Smooth muscle cell (in vitro differentiated cells): ENCODE data around the gene CFAP58. TPM values are rescaled to one million over a fixed set of nuclear protein-coding genes. Genes with fewer than 3 reads are reported as not detected.

Source experiments
- DNase-seq: peaks from one replicate; lab custom pipeline; 2025; ENCODE audit not compliant: unreplicated experiment; lab: John Stamatoyannopoulos, UW
- H2AFZ ChIP-seq: fragments of 200-600 bp; sonication (generic); 2 replicates; pipeline ENCODE4 v1.6.0; 2016; ENCODE audit warnings: antibody characterized with exemption, low read depth, mild to moderate bottlenecking
- H3F3A ChIP-seq: fragments of 200-600 bp; sonication (generic); 2 replicates; pipeline ENCODE4 v1.6.0; 2017; ENCODE audit warnings: antibody characterized with exemption, low read depth
- H3K27ac ChIP-seq: fragments of 200-600 bp; sonication (generic); 2 replicates; pipeline ENCODE4 v1.5.1; 2016; ENCODE audit warnings: low read depth, mild to moderate bottlenecking
- H3K27me3 ChIP-seq: fragments of 200-600 bp; sonication (generic); 2 replicates; pipeline ENCODE4 v1.6.1; 2016; ENCODE audit warnings: low read depth, mild to moderate bottlenecking
- H3K36me3 ChIP-seq: fragments of 200-600 bp; sonication (generic); 2 replicates; pipeline ENCODE4 v1.5.1; 2016; ENCODE audit warnings: low read depth
- H3K4me1 ChIP-seq: fragments of 200-600 bp; sonication (generic); 2 replicates; pipeline ENCODE4 v1.5.1; 2016; ENCODE audit warnings: low read depth
- H3K4me2 ChIP-seq: fragments of 200-600 bp; sonication (generic); 2 replicates; pipeline ENCODE4 v1.6.0; 2016; ENCODE audit warnings: mild to moderate bottlenecking
- H3K4me3 ChIP-seq: fragments of 200-600 bp; sonication (generic); 2 replicates; pipeline ENCODE4 v1.5.1; 2016; ENCODE audit warnings: mild to moderate bottlenecking
- H3K79me2 ChIP-seq: fragments of 200-600 bp; sonication (generic); 2 replicates; pipeline ENCODE4 v1.6.0; 2016; ENCODE audit warnings: low read depth, mild to moderate bottlenecking
- H3K9ac ChIP-seq: fragments of 200-600 bp; sonication (generic); 2 replicates; pipeline ENCODE4 v1.6.0; 2016; ENCODE audit warnings: low read depth
- H3K9me3 ChIP-seq: fragments of 200-600 bp; sonication (generic); replicated peaks from 2 replicates; pipeline ENCODE4 v1.5.1; 2016; ENCODE audit warnings: low read depth
- H4K20me1 ChIP-seq: fragments of 200-600 bp; sonication (generic); 2 replicates; pipeline ENCODE4 v1.6.0; 2016; ENCODE audit warnings: low read depth
- WGBS: methylation state at CpG from one replicate; pipeline ENCODE4 v1.1.7; 2016; ENCODE audit warnings: low lambda C conversion rate; 5-methylcytosine and 5-hydroxymethylcytosine counted together
- polyA plus RNA-seq: library from polyadenylated mRNA; unstranded; fragments of >200 nt; fragmentation: Nextera tagmentation; extraction: Ambion mirVana; gene quantifications from 2 replicates; pipeline ENCODE4 v1.2.1, GENCODE V29; 2016
- total RNA-seq: library from RNA; depleted of rRNA; stranded (reverse); fragments of >200 nt; gene quantifications from 2 replicates; pipeline ENCODE4 v1.2.3, GENCODE V29; 2014
- TF ChIP-seq, protein P1 (sequence below): fragments of 200-600 bp; sonication (generic); IDR thresholded peaks from 2 replicates; pipeline ENCODE4 v1.5.1; 2017; ENCODE audit warnings: borderline replicate concordance, mild to moderate bottlenecking, antibody characterized with exemption; ENCODE audit not compliant: insufficient read depth, poor library complexity, severe bottlenecking

Gene CFAP58
- total and polyA plus RNA-seq, 2 experiments from 2014 or later: 0.39 to 0.54 TPM

DNA sequence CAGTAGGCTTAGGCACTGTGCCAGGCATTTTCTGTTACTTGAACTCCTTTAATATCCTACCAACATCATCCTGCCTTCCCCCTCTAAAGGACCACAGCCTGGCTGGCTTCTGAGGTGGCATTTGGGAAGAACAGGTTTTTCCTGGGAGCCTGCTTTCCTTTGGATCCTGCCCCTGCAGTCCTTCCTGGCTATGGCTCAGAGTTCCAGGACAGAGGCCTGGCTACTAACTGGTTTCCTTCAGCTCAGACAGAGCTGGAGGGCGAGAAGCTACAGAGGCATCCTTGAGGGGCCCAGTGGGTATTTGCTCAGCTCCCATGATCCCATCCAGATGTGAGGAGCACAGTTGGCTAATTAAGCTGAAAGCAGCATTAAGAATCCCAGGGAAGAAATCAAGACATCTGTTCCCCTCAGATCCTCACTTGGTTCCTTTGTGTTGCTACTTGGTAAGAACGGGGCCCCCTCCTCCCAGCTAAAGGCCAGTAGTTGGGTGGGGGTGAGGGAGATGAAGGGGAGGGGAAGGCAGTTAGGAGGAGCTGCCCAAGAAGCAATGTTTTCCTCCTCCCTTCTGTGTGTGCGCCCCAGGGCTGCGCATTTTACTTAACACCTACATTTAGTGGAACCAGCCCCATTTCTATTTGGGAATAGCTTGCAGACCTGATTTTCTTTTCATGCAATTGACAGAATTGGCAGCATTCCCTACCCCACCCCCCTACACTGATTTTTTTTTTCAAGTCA, 144.9 kb downstream of the CFAP58 start:
- no peak overlapping the region for H3K4me3 ChIP-seq
- TF ChIP-seq, protein P1, sequence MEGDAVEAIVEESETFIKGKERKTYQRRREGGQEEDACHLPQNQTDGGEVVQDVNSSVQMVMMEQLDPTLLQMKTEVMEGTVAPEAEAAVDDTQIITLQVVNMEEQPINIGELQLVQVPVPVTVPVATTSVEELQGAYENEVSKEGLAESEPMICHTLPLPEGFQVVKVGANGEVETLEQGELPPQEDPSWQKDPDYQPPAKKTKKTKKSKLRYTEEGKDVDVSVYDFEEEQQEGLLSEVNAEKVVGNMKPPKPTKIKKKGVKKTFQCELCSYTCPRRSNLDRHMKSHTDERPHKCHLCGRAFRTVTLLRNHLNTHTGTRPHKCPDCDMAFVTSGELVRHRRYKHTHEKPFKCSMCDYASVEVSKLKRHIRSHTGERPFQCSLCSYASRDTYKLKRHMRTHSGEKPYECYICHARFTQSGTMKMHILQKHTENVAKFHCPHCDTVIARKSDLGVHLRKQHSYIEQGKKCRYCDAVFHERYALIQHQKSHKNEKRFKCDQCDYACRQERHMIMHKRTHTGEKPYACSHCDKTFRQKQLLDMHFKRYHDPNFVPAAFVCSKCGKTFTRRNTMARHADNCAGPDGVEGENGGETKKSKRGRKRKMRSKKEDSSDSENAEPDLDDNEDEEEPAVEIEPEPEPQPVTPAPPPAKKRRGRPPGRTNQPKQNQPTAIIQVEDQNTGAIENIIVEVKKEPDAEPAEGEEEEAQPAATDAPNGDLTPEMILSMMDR: no peak
- no peaks in the 10 kb centered on the region for H3K27me3 ChIP-seq
- no peaks in the 10 kb centered on the region for H3K79me2 ChIP-seq
- no peaks in the 10 kb centered on the region for H4K20me1 ChIP-seq
- 79% methylated on average over 4 of the region's 4 CpGs for WGBS
- no peak overlapping the region for H2AFZ ChIP-seq
- no peaks in the 10 kb centered on the region for H3K9me3 ChIP-seq
- DNase-seq: no peak
- no peak overlapping the region for H3K9ac ChIP-seq
- peaks cover 20% of the 10 kb centered on the region for H3K4me1 ChIP-seq
- no peaks in the 10 kb centered on the region for H3F3A ChIP-seq
- no peak overlapping the region for H3K27ac ChIP-seq
- H3K36me3 ChIP-seq: no peaks in the 10 kb centered on the region
- no peak overlapping the region for H3K4me2 ChIP-seq

DNA sequence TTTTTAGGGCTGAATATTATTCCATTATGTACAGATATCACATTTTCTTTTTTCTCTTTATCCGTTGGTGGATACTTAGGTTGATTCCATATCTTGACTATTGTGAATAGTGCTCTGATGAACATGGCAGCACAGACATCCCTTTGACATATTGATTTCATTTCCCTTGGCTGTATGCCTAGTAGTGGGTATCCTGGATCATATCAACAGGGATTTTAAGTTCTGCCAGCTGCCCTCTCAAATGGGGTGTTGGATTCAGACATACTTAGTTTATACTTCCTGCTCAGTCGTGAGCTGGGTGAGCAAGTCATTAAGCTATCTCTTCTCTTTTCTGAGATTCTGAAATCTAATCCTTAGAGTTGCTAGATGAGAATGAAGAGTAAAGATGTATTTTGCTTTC, 147.8 kb downstream of the CFAP58 start:
- no peak overlapping the region for H3K27ac ChIP-seq
- H3K79me2 ChIP-seq: no peaks in the 10 kb centered on the region
- H3F3A ChIP-seq: no peaks in the 10 kb centered on the region
- WGBS: 53% methylated on average over 2 of the region's 2 CpGs
- H2AFZ ChIP-seq: no peak overlapping the region
- H3K36me3 ChIP-seq: no peaks in the 10 kb centered on the region
- DNase-seq: no peak
- peaks cover 20% of the 10 kb centered on the region for H3K4me1 ChIP-seq
- no peak overlapping the region for H3K9ac ChIP-seq
- no peak overlapping the region for H3K4me2 ChIP-seq
- H3K9me3 ChIP-seq: no peaks in the 10 kb centered on the region
- H4K20me1 ChIP-seq: no peaks in the 10 kb centered on the region
- no peak overlapping the region for H3K4me3 ChIP-seq
- H3K27me3 ChIP-seq: no peaks in the 10 kb centered on the region
- TF ChIP-seq, protein P1: no peak

DNA sequence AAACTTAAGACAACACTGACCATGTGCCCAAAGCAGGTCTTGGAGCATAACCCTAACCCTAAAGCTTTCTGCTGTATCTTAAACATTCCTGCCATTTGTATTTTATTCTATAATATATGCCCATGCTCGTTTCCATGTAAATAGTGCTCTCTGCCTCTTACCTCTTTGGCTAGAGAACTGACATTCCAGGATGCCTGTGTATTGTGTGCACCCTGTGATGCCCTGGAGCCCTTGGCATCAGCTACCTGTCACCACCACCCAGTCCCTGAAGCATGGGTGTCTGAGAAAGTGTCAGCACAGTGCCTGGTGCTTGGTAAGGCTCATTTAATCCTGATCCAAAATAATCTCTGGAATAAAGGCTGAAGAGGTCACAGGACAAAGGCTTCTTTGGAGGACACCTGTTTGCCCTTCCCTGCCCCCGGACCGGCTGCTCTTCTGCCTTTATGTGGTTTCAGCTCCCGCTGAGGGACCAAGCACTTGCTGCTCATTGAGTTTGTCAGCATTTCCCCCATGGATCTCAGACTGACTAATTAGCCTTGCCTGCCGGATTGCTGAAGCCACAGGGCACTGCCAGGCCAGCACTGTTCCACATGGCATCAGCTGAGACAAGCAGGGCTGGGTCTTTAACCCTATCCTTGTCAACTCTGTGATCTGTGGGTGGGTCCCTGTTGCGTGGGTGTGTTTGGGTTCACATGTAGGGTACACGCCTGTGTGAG, 148.4 kb downstream of the CFAP58 start:
- no peak overlapping the region for H3K27ac ChIP-seq
- TF ChIP-seq, protein P1: no peak
- H4K20me1 ChIP-seq: no peaks in the 10 kb centered on the region
- H3K27me3 ChIP-seq: no peaks in the 10 kb centered on the region
- WGBS: 84% methylated on average over 7 of the region's 7 CpGs
- H3K79me2 ChIP-seq: no peaks in the 10 kb centered on the region
- no peaks in the 10 kb centered on the region for H3K36me3 ChIP-seq
- no peaks in the 10 kb centered on the region for H3F3A ChIP-seq
- H3K9me3 ChIP-seq: no peaks in the 10 kb centered on the region
- no peak overlapping the region for H3K4me3 ChIP-seq
- H3K9ac ChIP-seq: no peak overlapping the region
- DNase-seq: no peak
- H2AFZ ChIP-seq: no peak overlapping the region
- H3K4me1 ChIP-seq: peaks cover 20% of the 10 kb centered on the region
- H3K4me2 ChIP-seq: no peak overlapping the region
